Bronchus fibroblast of lung (primary cell): ENCODE data around the gene SPATA4. TPM values are rescaled to one million over a fixed set of nuclear protein-coding genes. Genes with fewer than 3 reads are reported as not detected.

ENCODE experiments used
- total RNA-seq: library from RNA; depleted of rRNA; stranded (reverse); fragments of >200 nt; gene quantifications from 2 replicates; pipeline ENCODE4 v1.2.3, GENCODE V29; 2015

SPATA4 gene
- 0.17 and 1.5 TPM in 2 replicates for total RNA-seq

DNA sequence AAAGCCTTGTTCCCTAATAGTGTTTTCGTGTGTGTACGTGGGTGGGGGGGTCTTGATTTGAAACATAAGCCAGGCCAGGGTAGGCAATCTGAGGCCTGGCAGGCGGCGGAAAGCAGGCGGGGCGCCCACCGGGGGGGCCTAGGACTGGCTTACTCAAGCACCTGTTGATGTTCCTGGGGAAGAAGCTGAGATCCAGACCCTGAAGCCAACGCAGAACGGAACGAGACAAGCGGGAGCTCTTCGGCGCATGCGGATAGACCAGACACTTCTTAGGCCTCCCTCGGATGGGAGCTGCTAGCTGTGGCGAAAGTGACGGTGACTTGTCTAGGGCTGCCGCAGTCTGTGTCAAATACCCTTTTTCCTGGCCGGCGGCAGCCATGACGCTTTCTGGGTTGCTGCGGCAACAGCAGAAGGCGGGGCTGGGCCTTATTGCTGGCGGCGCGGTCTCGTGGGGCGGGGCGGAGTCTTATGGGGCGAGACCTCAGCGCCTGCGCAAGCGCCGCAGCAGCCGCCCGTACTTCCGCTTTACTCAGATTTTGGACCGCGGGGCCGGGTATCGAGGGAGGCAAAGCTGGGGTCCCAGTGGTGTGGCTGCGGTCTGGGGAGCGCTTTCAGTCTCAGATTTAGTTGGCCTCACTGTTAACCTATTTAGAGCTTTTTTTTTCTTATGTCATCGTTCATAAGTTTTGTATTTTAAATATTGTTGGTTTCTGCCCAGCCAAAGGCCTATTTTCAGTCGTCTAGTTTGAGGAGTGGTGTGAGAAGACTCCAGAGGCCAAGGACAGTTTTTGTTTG is at the start of gene SPATA4:
SPATA4 (minus strand) TSS at position 402 of the 795 bp plus-strand sequence; CDS start at position 379, 23 bp downstream.

Other genes starting within 250 kb of the SPATA4 start
- 1.3 and 3.0 TPM in 2 replicates for gene WDR17, start 129.7 kb downstream of the SPATA4 start, total RNA-seq
- gene ASB5, start 73.6 kb upstream of the SPATA4 start, total RNA-seq, result 0.30 and 0.50 TPM in 2 replicates
- gene SPCS3, start 124.4 kb upstream of the SPATA4 start, total RNA-seq, result 45.3 and 55.1 TPM in 2 replicates